Transverse colon (tissue), 4 donors: Measurements from ENCODE around the gene NEURL1. TPM values are rescaled to one million over a fixed set of nuclear protein-coding genes. Genes with fewer than 3 reads are reported as not detected.

Experiments used
- DNase-seq: peaks from one replicate; pipeline ENCODE4 v3.0.0-alpha.2; 2019
- H3K27ac ChIP-seq, 4 donors: fragments of 200-600 bp; sonication (generic); 2 replicates each; pipeline ENCODE4 v1.5.1; 2016 to 2018; ENCODE audit warnings: inconsistent platforms in 4 of 4
- H3K27me3 ChIP-seq: fragments of 200-600 bp; sonication (generic); 2 replicates; pipeline ENCODE4 v1.5.1; 2017; ENCODE audit warnings: inconsistent platforms
- H3K36me3 ChIP-seq, 4 donors: fragments of 200-600 bp; sonication (generic); 2 replicates each; pipeline ENCODE4 v1.5.1; 2017 to 2019; ENCODE audit warnings: inconsistent platforms in 4 of 4
- H3K4me1 ChIP-seq, 4 donors: fragments of 200-600 bp; sonication (generic); 2 replicates each; pipeline ENCODE4 v1.5.1; 2017 to 2020; ENCODE audit warnings: inconsistent platforms in 4 of 4
- H3K4me3 ChIP-seq, 4 donors: fragments of 200-600 bp; sonication (generic); 1 replicate in 1 of 4; 2 replicates in 3 of 4; pipeline versions ENCODE4 v1.5.1 to v1.6.1; 2017 to 2019; ENCODE audit warnings: inconsistent platforms in 4 of 4
- H3K9me3 ChIP-seq, 2 donors: fragments of 200-600 bp; sonication (generic); 2 replicates each; pipeline ENCODE4 v1.5.1; 2017 to 2019; ENCODE audit warnings: inconsistent platforms in 2 of 2
- EP300 ChIP-seq: sonication (generic); formaldehyde crosslinking; IDR thresholded peaks from one replicate; pipeline ENCODE4 v1.6.1; 2017; ENCODE audit warnings: antibody characterized with exemption, low read depth
- POLR2A ChIP-seq: fragments of 450-650 bp; IDR thresholded peaks from one replicate; pipeline ENCODE4 v1.6.1; 2016; ENCODE audit warnings: antibody characterized with exemption, mild to moderate bottlenecking, moderate library complexity
- POLR2AphosphoS5 ChIP-seq, 3 donors: sonication (generic); formaldehyde crosslinking; IDR thresholded peaks; one replicate each; pipeline ENCODE4 v1.6.1; 2016; ENCODE audit warnings: antibody characterized with exemption in 3 of 3
- WGBS, 2 donors: methylation state at CpG; one replicate each; pipeline ENCODE4 v1.1.5; 2018; ENCODE audit warnings: low coverage in 1 of 2; 5-methylcytosine and 5-hydroxymethylcytosine counted together
- in situ Hi-C, 4 donors: fragments of 200-750 bp; cut with MboI; loops; one replicate each; pipeline versions ENCODE4 v1.15.0 to v1.15.1; 2017; ENCODE audit warnings: low sequenced_read_pairs in 3 of 4, low pct_ligation_motif_present in 1 of 4, low pct_unique_long_range_greater_than_20kb in 1 of 4
- intact Hi-C: fragments of 100-400 bp; cut with DNase I; formaldehyde crosslinking; loops from one replicate; pipeline ENCODE4 v1.15.1; 2023; ENCODE audit warnings: low total_unique reads
- total RNA-seq, 4 donors: library from RNA; depleted of rRNA; stranded (reverse); fragments of >200 nt; gene quantifications; one replicate each; pipeline ENCODE4 v1.1.0, GENCODE V29; 2016
- TF ChIP-seq, protein P1 (sequence below), 5 experiments: fragments of 200-600 bp in 3 of 5; fragments of 450-650 bp in 2 of 5; sonication (generic) in 3 of 5; IDR thresholded peaks; 1 replicate in 2 of 5; 2 replicates in 3 of 5; pipeline ENCODE4 v1.5.1; 2016 to 2017; ENCODE audit warnings: antibody characterized with exemption in 5 of 5, inconsistent platforms in 3 of 5, mild to moderate bottlenecking in 2 of 5, moderate library complexity in 1 of 5

Gene NEURL1
- total RNA-seq, 4 donors from 2014 or later, result 36.7 to 177 (median 55.8) TPM

DNA sequence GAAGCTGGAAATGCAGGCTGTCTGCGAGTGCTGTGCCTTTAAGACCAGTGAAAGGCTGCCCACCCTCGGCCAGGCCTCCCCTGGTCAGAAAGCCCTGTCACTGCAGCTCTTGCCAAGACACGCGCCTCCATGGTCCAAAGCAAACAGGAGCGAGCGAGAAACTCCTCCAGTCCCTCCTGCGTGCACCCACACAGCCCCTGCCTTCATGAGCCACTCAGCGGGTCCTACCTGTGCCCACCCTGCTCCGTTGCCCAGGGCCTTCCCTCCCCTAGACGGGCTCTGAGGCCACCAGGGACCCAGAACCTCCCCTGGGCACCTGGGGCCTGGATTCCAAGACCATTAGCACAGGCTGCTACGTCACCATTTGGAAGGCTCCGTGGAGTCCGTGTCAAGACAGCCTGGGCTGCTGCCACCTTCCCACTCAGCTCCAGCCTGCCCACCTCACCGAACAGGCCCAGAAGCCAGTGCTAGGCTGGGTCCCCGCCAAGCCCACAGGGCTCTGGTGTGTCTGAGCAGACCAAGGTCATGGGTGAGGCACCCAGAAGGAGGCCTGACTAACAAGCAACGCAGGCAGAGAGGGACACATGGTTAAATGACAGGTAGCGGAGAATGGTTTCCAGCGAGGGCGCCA, 144.5 kb downstream of the NEURL1 start:
- Histone ChIP-seq H3K4me3 (no peak overlapping the region), H3K27me3 (no peaks in the 10 kb centered on the region), H3K27ac (peak overlapping the region; percentile 69 to 85 (median 76)), H3K4me1 (peaks cover 22 to 40% (median 24%) of the 10 kb centered on the region in 4 donors), H3K9me3 (no peaks in the 10 kb centered on the region), H3K36me3 (no peaks in the 10 kb centered on the region)
- DNase-seq, result peak; percentile 60
- intact Hi-C loops, result no loop called here
- no peak for TF ChIP-seq EP300
- peak in 2 of 3 donors; percentile 22 to 27 for TF ChIP-seq POLR2AphosphoS5 (IDR thresholded peaks at IDR 0.05)
- in situ Hi-C loops, result no loop called here
- WGBS, 2 donors, result 78% methylated on average over 19 of the region's 19 CpGs; no CpG with 5 or more reads in 1 of the 2 donors

DNA sequence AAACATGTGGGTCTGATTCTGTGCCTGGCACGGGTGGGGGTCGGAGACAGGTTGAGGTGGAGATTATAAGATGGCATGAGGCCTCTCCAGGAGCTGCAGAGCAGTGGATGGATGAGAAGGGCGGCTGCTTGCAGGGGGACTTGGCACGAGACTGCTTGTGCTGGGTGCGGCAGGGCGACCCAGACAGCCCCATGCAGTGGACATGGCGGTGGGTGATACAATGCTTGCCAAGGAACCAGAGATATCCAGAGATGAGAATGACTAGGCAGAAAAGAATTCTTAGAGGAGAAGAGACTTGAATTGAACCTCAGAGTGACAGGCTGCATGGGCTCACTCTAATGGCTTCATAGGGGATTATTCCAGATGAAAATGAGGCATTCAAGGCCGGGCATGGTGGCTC, 145.4 kb downstream of the NEURL1 start:
- peak overlapping the region; percentile 69 to 85 (median 76) for H3K27ac ChIP-seq
- no peak overlapping the region for H3K4me3 ChIP-seq
- no peaks in the 10 kb centered on the region for H3K27me3 ChIP-seq
- no peaks in the 10 kb centered on the region for H3K36me3 ChIP-seq
- in situ Hi-C loops, result no loop called here
- H3K9me3 ChIP-seq, result no peaks in the 10 kb centered on the region
- H3K4me1 ChIP-seq, result peaks cover 22 to 40% (median 24%) of the 10 kb centered on the region in 4 donors
- TF ChIP-seq POLR2AphosphoS5 (IDR thresholded peaks at IDR 0.05), result no peak
- TF ChIP-seq, protein P1, sequence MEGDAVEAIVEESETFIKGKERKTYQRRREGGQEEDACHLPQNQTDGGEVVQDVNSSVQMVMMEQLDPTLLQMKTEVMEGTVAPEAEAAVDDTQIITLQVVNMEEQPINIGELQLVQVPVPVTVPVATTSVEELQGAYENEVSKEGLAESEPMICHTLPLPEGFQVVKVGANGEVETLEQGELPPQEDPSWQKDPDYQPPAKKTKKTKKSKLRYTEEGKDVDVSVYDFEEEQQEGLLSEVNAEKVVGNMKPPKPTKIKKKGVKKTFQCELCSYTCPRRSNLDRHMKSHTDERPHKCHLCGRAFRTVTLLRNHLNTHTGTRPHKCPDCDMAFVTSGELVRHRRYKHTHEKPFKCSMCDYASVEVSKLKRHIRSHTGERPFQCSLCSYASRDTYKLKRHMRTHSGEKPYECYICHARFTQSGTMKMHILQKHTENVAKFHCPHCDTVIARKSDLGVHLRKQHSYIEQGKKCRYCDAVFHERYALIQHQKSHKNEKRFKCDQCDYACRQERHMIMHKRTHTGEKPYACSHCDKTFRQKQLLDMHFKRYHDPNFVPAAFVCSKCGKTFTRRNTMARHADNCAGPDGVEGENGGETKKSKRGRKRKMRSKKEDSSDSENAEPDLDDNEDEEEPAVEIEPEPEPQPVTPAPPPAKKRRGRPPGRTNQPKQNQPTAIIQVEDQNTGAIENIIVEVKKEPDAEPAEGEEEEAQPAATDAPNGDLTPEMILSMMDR (IDR thresholded peaks at IDR 0.05), result no peak
- no peak for TF ChIP-seq EP300
- TF ChIP-seq POLR2A, result no peak
- intact Hi-C loops, result no loop called here
- no peak for DNase-seq
- WGBS, 2 donors, result 77 to 96% methylated on average over 4 to 8 of the region's 8 CpGs

DNA sequence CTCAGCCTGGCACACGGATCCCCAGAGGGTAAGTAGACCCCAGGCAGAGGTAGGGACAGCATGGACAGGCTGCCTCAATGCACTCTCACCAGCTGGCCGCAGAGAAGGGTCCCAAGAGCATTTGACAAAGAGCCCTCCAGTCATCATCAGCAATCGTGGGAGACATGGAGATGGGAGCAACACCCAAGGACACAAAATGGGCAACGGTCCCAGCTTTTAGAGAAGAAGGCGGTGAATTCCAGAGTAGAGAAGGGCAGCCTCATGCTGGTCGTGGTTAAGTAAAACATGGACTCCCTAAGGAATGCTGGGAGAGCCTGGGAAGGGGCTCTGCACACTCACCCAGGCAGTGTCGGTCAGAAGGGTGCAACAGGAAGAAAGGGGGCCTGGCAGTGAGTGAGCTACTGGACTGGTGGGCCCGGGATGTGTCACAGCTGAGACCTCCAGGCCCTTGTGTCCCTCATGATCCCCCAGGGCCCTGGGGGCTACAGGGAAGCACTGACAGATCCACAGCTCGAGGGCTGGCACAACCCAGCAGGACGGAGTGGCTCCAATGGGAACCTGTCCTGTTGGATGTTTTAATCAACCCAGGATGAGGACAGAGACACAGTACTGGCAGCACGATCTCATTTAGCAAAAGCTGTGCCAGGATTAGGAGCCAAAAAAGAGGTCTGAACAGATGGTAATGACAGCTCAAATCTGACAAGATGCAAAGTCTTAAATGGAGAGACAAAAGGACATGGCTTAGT, 147.1 kb downstream of the NEURL1 start:
- Histone ChIP-seq H3K4me1 (peaks cover 24 to 46% (median 26%) of the 10 kb centered on the region in 4 donors), H3K27ac (peak overlapping the region in 3 of 4 donors; percentile 28 to 48 (median 39)), H3K27me3 (no peaks in the 10 kb centered on the region), H3K36me3 (no peaks in the 10 kb centered on the region), H3K4me3 (no peak overlapping the region), H3K9me3 (no peaks in the 10 kb centered on the region)
- intact Hi-C loops, result no loop called here
- DNase-seq, result no peak
- 64 to 80% methylated on average over 4 to 11 of the region's 11 CpGs for WGBS, 2 donors
- in situ Hi-C loops, result no loop called here
- no peak for TF ChIP-seq POLR2A
- TF ChIP-seq EP300, result no peak
- TF ChIP-seq, protein P1 (IDR thresholded peaks at IDR 0.05), result no peak
- no peak for TF ChIP-seq POLR2AphosphoS5 (IDR thresholded peaks at IDR 0.05)

DNA sequence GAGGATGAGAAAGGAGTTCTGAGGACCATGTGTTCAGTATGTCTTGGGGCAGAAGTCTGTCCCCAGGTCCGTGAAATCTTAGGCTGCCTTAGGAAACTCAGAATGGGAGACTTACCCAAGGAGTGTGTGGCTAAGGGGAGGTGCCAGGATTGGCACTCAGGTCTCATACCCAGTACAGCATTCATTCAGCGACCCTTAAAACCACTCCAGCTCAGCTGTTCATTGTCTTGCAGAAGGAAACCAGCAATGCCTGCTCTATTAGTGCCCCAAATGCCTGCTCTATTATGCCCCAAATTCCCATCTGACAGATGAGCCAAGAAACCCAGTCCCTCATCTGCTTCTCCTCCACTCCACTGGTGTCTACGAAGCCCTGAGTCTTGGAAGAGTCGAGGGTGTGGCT, 147.8 kb downstream of the NEURL1 start:
- H3K4me1 ChIP-seq, result peaks cover 24 to 48% (median 26%) of the 10 kb centered on the region in 4 donors
- H3K9me3 ChIP-seq, result no peaks in the 10 kb centered on the region
- in situ Hi-C loops (no loop called here), intact Hi-C loops (no loop called here)
- TF ChIP-seq EP300 (no peak), POLR2AphosphoS5 (IDR thresholded peaks at IDR 0.05) (no peak), POLR2A (no peak)
- TF ChIP-seq, protein P1 (IDR thresholded peaks at IDR 0.05), result no peak
- H3K36me3 ChIP-seq, result no peaks in the 10 kb centered on the region
- H3K27me3 ChIP-seq, result no peaks in the 10 kb centered on the region
- H3K27ac ChIP-seq, result no peak overlapping the region
- 60 to 78% methylated on average over 1 to 4 of the region's 4 CpGs for WGBS, 2 donors
- no peak for DNase-seq
- H3K4me3 ChIP-seq, result no peak overlapping the region

Other genes starting within 250 kb of the NEURL1 start
- gene RPEL1, start 247.8 kb upstream of the NEURL1 start, total RNA-seq, result not detected
- gene INA, start 216.6 kb upstream of the NEURL1 start, total RNA-seq, result 1 to 10 TPM in 1 of 4 donors, under 1 TPM in 3; 0.60 to 1.1 (median 0.95) TPM
- 10 to 100 TPM in 3 of 4 donors, 1 to 10 TPM in 1; 5.9 to 44.5 (median 21.6) TPM for gene PCGF6, start 142.6 kb upstream of the NEURL1 start, total RNA-seq
- gene TAF5, start 125.7 kb upstream of the NEURL1 start, total RNA-seq, result 10 to 100 TPM in 1 of 4 donors, 1 to 10 TPM in 2, under 1 TPM in 1; 1.00 to 22.8 (median 5.9) TPM
- 100 to 1,000 TPM in 3 of 4 donors, 10 to 100 TPM in 1; 13.7 to 415 (median 216) TPM for gene ATP5MK, start 97.2 kb upstream of the NEURL1 start, total RNA-seq
- 10 to 100 TPM; 10.1 to 20.0 (median 13.3) TPM for gene PDCD11, start 97.1 kb upstream of the NEURL1 start, total RNA-seq
- 10 to 100 TPM in 3 of 4 donors, 1 to 10 TPM in 1; 3.2 to 21.1 (median 15.7) TPM for gene CALHM2, start 41.3 kb upstream of the NEURL1 start, total RNA-seq
- gene CALHM1, start 34.8 kb upstream of the NEURL1 start, total RNA-seq, result not detected
- not detected for gene CALHM3, start 14.5 kb upstream of the NEURL1 start, total RNA-seq